SK-N-SH treated with all-trans-retinoic acid at 6 μM for 48 hours (cell line): ENCODE measurements around the gene ERC1.

ENCODE experiments used
- ATAC-seq: fragments of 200-7000 bp; cut with Tn5 transposase; 3 replicates; pipeline ENCODE4 v1.9.1; 2020; ENCODE audit warnings: mild to moderate bottlenecking, moderate library complexity
- ARNTL ChIP-seq: fragments of 450-650 bp; formaldehyde crosslinking; IDR thresholded peaks from 2 replicates; pipeline ENCODE4 v1.5.0; 2020; ENCODE audit warnings: low read depth, mild to moderate bottlenecking, moderate library complexity, borderline replicate concordance
- BACH2 ChIP-seq: fragments of 250-450 bp; sonication (Bioruptor Pico); IDR thresholded peaks from 2 replicates; pipeline ENCODE4 v1.9.0; 2021; ENCODE audit warnings: mild to moderate bottlenecking, borderline replicate concordance
- CSDC2 ChIP-seq: fragments of 250-450 bp; sonication (Bioruptor Pico); IDR thresholded peaks from 2 replicates; pipeline ENCODE4 v1.5.0; 2020; ENCODE audit warnings: mild to moderate bottlenecking, moderate library complexity
- ESRRG ChIP-seq: fragments of 250-450 bp; sonication (Bioruptor Pico); IDR thresholded peaks from 2 replicates; pipeline ENCODE4 v1.6.1; 2021; ENCODE audit warnings: mild to moderate bottlenecking
- GLIS3 ChIP-seq: fragments of 250-450 bp; sonication (Bioruptor Pico); IDR thresholded peaks from 2 replicates; pipeline ENCODE4 v1.5.0; 2020; ENCODE audit warnings: mild to moderate bottlenecking, moderate library complexity
- ISL1 ChIP-seq: fragments of 250-450 bp; sonication (Bioruptor Pico); IDR thresholded peaks from 2 replicates; pipeline ENCODE4 v2.1.2; 2022; ENCODE audit warnings: mild to moderate bottlenecking, moderate library complexity
- OSR1 ChIP-seq: fragments of 250-450 bp; sonication (Bioruptor Pico); IDR thresholded peaks from 2 replicates; pipeline ENCODE4 v1.8.0; 2022; ENCODE audit warnings: moderate library complexity, mild to moderate bottlenecking, inconsistent platforms
- PPARA ChIP-seq: fragments of 250-450 bp; sonication (Bioruptor Pico); IDR thresholded peaks from 2 replicates; pipeline ENCODE4 v1.5.0; 2020; ENCODE audit warnings: mild to moderate bottlenecking, borderline replicate concordance
- RARB ChIP-seq: fragments of 250-450 bp; sonication (Bioruptor Pico); IDR thresholded peaks from 2 replicates; pipeline ENCODE4 v1.8.0; 2021; ENCODE audit warnings: mild to moderate bottlenecking, moderate library complexity
- SNAI2 ChIP-seq: fragments of 250-450 bp; sonication (Bioruptor Pico); IDR thresholded peaks from 2 replicates; pipeline ENCODE4 v1.5.0; 2020; ENCODE audit warnings: mild to moderate bottlenecking, moderate library complexity
- TOX ChIP-seq: fragments of 250-450 bp; sonication (Bioruptor Pico); IDR thresholded peaks from 2 replicates; pipeline ENCODE4 v1.8.0; 2021; ENCODE audit warnings: mild to moderate bottlenecking, moderate library complexity, borderline replicate concordance
- ZFP3 ChIP-seq: fragments of 250-450 bp; sonication (Bioruptor Pico); IDR thresholded peaks from 2 replicates; pipeline ENCODE4 v1.5.0; 2020; ENCODE audit warnings: mild to moderate bottlenecking, moderate library complexity
- ZFP30 ChIP-seq: fragments of 450-650 bp; formaldehyde crosslinking; IDR thresholded peaks from 2 replicates; pipeline ENCODE4 v1.5.0; 2022; ENCODE audit warnings: mild to moderate bottlenecking, moderate library complexity
- ZNF70 ChIP-seq: fragments of 450-650 bp; formaldehyde crosslinking; IDR thresholded peaks from 2 replicates; pipeline ENCODE4 v1.5.0; 2020; ENCODE audit warnings: mild to moderate bottlenecking, moderate library complexity
- ZNF8 ChIP-seq: fragments of 450-650 bp; formaldehyde crosslinking; IDR thresholded peaks from 2 replicates; pipeline ENCODE4 v1.5.0; 2020; ENCODE audit warnings: mild to moderate bottlenecking, moderate library complexity
- TF ChIP-seq, protein P1 (sequence below): fragments of 250-450 bp; sonication (Bioruptor Pico); IDR thresholded peaks from 2 replicates; pipeline ENCODE4 v1.5.0; 2020; ENCODE audit warnings: mild to moderate bottlenecking, moderate library complexity
- TF ChIP-seq, protein P2 (sequence below): fragments of 250-450 bp; sonication (Bioruptor Pico); IDR thresholded peaks from 2 replicates; pipeline ENCODE4 v1.8.0; 2020; ENCODE audit warnings: mild to moderate bottlenecking, moderate library complexity, borderline replicate concordance
- TF ChIP-seq, protein P3 (sequence below): fragments of 250-450 bp; sonication (Bioruptor Pico); IDR thresholded peaks from 2 replicates; pipeline ENCODE4 v1.8.0; 2021; ENCODE audit warnings: low read depth, mild to moderate bottlenecking, moderate library complexity, borderline replicate concordance
- TF ChIP-seq, protein P4 (sequence below): fragments of 250-450 bp; sonication (Bioruptor Pico); IDR thresholded peaks from 2 replicates; pipeline ENCODE4 v1.5.1; 2020; ENCODE audit warnings: low read depth, mild to moderate bottlenecking, moderate library complexity
- TF ChIP-seq, protein P5 (sequence below): fragments of 250-450 bp; sonication (Bioruptor Pico); IDR thresholded peaks from 2 replicates; pipeline ENCODE4 v1.5.1; 2021; ENCODE audit warnings: mild to moderate bottlenecking, moderate library complexity

ERC1 gene

DNA sequence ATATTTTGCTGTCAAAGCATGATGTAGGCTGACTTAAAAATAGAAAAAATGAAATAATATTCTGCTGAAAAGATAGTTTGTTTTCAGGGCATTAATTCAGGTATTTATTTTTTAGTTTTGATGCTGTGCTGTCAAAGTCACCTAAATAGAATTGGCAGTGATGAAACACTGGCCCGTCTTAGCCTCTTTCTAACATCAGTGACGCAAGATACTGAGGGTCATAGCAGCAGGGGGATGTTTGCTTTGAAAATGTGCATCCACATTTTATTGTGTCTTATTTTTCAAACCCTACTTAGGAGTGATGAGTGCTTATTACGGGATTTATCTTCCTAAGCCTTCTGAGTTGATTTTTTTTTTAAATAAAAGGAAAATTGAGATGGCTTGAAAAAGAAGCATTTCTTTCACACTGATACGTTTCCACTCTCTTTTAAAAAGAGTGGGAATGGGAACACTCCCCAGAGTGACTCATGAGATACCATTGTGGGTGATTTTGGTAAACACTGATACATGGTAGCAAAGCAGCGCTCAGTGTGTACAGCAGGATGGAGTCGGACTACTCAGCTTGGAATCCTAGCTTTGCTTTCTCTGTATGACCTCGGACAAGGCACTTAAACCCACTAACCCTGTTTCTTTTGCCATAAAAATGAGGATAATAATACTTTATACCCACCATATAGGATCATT lies 290.8 kb downstream of the ERC1 start:
- TF ChIP-seq, protein P1, sequence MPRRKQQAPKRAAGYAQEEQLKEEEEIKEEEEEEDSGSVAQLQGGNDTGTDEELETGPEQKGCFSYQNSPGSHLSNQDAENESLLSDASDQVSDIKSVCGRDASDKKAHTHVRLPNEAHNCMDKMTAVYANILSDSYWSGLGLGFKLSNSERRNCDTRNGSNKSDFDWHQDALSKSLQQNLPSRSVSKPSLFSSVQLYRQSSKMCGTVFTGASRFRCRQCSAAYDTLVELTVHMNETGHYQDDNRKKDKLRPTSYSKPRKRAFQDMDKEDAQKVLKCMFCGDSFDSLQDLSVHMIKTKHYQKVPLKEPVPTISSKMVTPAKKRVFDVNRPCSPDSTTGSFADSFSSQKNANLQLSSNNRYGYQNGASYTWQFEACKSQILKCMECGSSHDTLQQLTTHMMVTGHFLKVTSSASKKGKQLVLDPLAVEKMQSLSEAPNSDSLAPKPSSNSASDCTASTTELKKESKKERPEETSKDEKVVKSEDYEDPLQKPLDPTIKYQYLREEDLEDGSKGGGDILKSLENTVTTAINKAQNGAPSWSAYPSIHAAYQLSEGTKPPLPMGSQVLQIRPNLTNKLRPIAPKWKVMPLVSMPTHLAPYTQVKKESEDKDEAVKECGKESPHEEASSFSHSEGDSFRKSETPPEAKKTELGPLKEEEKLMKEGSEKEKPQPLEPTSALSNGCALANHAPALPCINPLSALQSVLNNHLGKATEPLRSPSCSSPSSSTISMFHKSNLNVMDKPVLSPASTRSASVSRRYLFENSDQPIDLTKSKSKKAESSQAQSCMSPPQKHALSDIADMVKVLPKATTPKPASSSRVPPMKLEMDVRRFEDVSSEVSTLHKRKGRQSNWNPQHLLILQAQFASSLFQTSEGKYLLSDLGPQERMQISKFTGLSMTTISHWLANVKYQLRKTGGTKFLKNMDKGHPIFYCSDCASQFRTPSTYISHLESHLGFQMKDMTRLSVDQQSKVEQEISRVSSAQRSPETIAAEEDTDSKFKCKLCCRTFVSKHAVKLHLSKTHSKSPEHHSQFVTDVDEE (CRISPR knock-in tag): no peak
- TF ChIP-seq, protein P2, sequence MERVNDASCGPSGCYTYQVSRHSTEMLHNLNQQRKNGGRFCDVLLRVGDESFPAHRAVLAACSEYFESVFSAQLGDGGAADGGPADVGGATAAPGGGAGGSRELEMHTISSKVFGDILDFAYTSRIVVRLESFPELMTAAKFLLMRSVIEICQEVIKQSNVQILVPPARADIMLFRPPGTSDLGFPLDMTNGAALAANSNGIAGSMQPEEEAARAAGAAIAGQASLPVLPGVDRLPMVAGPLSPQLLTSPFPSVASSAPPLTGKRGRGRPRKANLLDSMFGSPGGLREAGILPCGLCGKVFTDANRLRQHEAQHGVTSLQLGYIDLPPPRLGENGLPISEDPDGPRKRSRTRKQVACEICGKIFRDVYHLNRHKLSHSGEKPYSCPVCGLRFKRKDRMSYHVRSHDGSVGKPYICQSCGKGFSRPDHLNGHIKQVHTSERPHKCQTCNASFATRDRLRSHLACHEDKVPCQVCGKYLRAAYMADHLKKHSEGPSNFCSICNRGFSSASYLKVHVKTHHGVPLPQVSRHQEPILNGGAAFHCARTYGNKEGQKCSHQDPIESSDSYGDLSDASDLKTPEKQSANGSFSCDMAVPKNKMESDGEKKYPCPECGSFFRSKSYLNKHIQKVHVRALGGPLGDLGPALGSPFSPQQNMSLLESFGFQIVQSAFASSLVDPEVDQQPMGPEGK: no peak
- TF ChIP-seq ISL1 (CRISPR knock-in tag) (no peak), RARB (CRISPR knock-in tag) (no peak), ZNF8 (CRISPR knock-in tag) (no peak), CSDC2 (CRISPR knock-in tag) (no peak), ARNTL (CRISPR knock-in tag) (no peak), OSR1 (CRISPR knock-in tag) (no peak), ZFP3 (CRISPR knock-in tag) (no peak), PPARA (CRISPR knock-in tag) (no peak), TOX (CRISPR knock-in tag) (no peak), ZFP30 (no peak)
- TF ChIP-seq, protein P3, sequence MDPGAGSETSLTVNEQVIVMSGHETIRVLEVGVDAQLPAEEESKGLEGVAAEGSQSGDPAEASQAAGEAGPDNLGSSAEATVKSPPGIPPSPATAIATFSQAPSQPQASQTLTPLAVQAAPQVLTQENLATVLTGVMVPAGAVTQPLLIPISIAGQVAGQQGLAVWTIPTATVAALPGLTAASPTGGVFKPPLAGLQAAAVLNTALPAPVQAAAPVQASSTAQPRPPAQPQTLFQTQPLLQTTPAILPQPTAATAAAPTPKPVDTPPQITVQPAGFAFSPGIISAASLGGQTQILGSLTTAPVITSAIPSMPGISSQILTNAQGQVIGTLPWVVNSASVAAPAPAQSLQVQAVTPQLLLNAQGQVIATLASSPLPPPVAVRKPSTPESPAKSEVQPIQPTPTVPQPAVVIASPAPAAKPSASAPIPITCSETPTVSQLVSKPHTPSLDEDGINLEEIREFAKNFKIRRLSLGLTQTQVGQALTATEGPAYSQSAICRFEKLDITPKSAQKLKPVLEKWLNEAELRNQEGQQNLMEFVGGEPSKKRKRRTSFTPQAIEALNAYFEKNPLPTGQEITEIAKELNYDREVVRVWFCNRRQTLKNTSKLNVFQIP (CRISPR knock-in tag): no peak
- TF ChIP-seq, protein P4, sequence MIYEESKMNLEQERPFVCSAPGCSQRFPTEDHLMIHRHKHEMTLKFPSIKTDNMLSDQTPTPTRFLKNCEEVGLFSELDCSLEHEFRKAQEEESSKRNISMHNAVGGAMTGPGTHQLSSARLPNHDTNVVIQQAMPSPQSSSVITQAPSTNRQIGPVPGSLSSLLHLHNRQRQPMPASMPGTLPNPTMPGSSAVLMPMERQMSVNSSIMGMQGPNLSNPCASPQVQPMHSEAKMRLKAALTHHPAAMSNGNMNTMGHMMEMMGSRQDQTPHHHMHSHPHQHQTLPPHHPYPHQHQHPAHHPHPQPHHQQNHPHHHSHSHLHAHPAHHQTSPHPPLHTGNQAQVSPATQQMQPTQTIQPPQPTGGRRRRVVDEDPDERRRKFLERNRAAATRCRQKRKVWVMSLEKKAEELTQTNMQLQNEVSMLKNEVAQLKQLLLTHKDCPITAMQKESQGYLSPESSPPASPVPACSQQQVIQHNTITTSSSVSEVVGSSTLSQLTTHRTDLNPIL (CRISPR knock-in tag): no peak
- no peak for ATAC-seq

DNA sequence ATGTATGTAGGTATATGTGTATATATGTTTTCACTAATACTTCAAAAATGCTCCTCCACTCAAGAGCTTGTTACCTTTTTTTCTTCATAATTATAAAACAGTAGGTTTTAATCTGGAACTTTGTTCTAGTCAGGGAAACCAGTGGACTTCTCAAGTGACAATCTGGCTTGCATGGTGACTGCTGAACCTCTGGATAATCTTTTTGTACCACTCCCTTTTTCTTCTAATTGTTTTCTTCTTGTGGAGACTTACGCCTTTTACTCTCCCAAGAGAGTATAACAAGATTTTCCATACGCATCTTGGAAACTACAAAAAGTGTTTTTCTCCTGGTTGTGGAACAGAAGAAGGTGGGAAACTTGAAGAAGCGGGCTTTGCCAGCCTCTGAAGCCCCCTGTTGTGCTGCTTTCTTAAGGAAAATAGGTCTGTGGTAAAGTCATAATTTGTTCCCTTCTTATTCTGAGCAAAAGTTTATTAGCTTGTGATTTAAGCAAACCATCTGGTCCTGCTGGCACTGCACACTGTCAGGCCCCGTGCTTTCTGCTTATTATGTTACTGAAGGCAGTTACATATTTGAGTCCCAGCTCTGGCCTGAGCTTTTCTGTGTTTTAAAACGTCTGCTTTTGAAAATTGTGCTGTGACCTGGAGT lies 291.8 kb downstream of the ERC1 start:
- TF ChIP-seq BACH2 (CRISPR knock-in tag) (no peak), ESRRG (CRISPR knock-in tag) (no peak), SNAI2 (CRISPR knock-in tag) (no peak), ARNTL (CRISPR knock-in tag) (no peak), GLIS3 (CRISPR knock-in tag) (no peak), ZNF70 (CRISPR knock-in tag) (no peak), TOX (CRISPR knock-in tag) (no peak)
- TF ChIP-seq, protein P5, sequence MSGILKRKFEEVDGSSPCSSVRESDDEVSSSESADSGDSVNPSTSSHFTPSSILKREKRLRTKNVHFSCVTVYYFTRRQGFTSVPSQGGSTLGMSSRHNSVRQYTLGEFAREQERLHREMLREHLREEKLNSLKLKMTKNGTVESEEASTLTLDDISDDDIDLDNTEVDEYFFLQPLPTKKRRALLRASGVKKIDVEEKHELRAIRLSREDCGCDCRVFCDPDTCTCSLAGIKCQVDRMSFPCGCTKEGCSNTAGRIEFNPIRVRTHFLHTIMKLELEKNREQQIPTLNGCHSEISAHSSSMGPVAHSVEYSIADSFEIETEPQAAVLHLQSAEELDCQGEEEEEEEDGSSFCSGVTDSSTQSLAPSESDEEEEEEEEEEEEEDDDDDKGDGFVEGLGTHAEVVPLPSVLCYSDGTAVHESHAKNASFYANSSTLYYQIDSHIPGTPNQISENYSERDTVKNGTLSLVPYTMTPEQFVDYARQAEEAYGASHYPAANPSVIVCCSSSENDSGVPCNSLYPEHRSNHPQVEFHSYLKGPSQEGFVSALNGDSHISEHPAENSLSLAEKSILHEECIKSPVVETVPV (CRISPR knock-in tag): no peak
- TF ChIP-seq, protein P2: no peak
- TF ChIP-seq, protein P4 (CRISPR knock-in tag): no peak

More for the DNA sequence above, 291.8 kb downstream of the ERC1 start:
- ATAC-seq: peak; percentile 59
